Thyroid gland (tissue), 4 donors: ENCODE results near the gene WDR55. TPM values are rescaled to one million over a fixed set of nuclear protein-coding genes. Genes with fewer than 3 reads are reported as not detected.
"Not testable (repeated sequence)": the region's sequence is repeated elsewhere in the genome, so short reads cannot be mapped to it uniquely, and the experiment has no call there.

Experiments used
- DNase-seq, 2 donors: peaks; one replicate each; pipeline ENCODE4 v3.0.0-alpha.2; 2019
- H3K27ac ChIP-seq, 3 donors: fragments of 200-600 bp; sonication (generic); 1 replicate in 2 of 3; 2 replicates in 1 of 3; pipeline ENCODE4 v1.5.1; 2016 to 2019; ENCODE audit warnings: mild to moderate bottlenecking in 1 of 3, moderate library complexity in 1 of 3
- H3K27me3 ChIP-seq: fragments of 200-600 bp; sonication (generic); one replicate; pipeline ENCODE4 v1.5.1; 2019
- H3K36me3 ChIP-seq, 2 donors: fragments of 200-600 bp; sonication (generic); one replicate each; pipeline ENCODE4 v1.5.1; 2016 to 2019
- H3K4me1 ChIP-seq, 2 donors: fragments of 200-600 bp; sonication (generic); one replicate each; pipeline ENCODE4 v1.5.1; 2017 to 2019
- H3K4me3 ChIP-seq, 3 donors: fragments of 200-600 bp; sonication (generic); replicated peaks in 1 of 3; 1 replicate in 2 of 3; 2 replicates in 1 of 3; pipeline ENCODE4 v1.5.1; 2016; ENCODE audit warnings: mild to moderate bottlenecking in 1 of 3
- H3K9me3 ChIP-seq: fragments of 200-600 bp; sonication (generic); one replicate; pipeline ENCODE4 v1.5.1; 2017
- CTCF ChIP-seq, 6 experiments: fragments of 200-600 bp in 3 of 6; fragments of 450-650 bp in 3 of 6; sonication (generic) in 3 of 6; IDR thresholded peaks; one replicate each; pipeline ENCODE4 v1.5.1; 2016 to 2019; ENCODE audit warnings: antibody characterized with exemption in 6 of 6, mild to moderate bottlenecking in 2 of 6, inconsistent platforms in 1 of 6, moderate library complexity in 1 of 6
- POLR2A ChIP-seq, 2 donors: fragments of 450-650 bp; IDR thresholded peaks; one replicate each; pipeline ENCODE4 v1.6.1; 2017; ENCODE audit warnings: antibody characterized with exemption in 2 of 2, mild to moderate bottlenecking in 2 of 2, moderate library complexity in 1 of 2
- WGBS, 2 donors: methylation state at CpG; one replicate each; pipeline ENCODE4 v1.1.5; 2017; 5-methylcytosine and 5-hydroxymethylcytosine counted together
- intact Hi-C: fragments of 100-400 bp; cut with DNase I; formaldehyde crosslinking; loops from one replicate; pipeline ENCODE4 v1.15.1; 2023
- total RNA-seq, 4 donors: library from RNA; depleted of rRNA; stranded (reverse); fragments of >200 nt; gene quantifications; one replicate each; pipeline ENCODE4 v1.2.3, GENCODE V29; 2016

WDR55 gene
- total RNA-seq, 4 donors from 2014 or later = 19.5 to 23.8 (median 20.7) TPM

- Histone ChIP-seq H3K36me3 (peaks cover 53 to 57% of the 10 kb centered on the region in 2 donors), H3K4me1 (peaks cover 17 to 18% of the 10 kb centered on the region in 2 donors), H3K4me3 (no peak overlapping the region), H3K27ac (no peak overlapping the region), H3K27me3 (no peaks in the 10 kb centered on the region), H3K9me3 (no peaks in the 10 kb centered on the region)
- TF ChIP-seq CTCF (IDR thresholded peaks at IDR 0.05) (no peak), POLR2A (IDR thresholded peaks at IDR 0.05) (no peak)
- intact Hi-C loops = loop anchor here (10.0 kb wide), 1 partner anchor 452 kb away; no protein-coding TSS in a partner anchor
- 83 to 84% methylated on average over 4 of the region's 4 CpGs for WGBS, 2 donors
- no peak for DNase-seq
These were observed 32.3 kb downstream of the WDR55 start for GRCh38 chr5:140696891-140697492.

GRCh38 chr5:140700177-140701144, 35.8 kb downstream of the WDR55 start, which contains the start of gene ZMAT2:
Gene ZMAT2, plus strand, starts transcription at chr5:140700447. Its CDS starts 14 bp downstream, at chr5:140700461.
- TF ChIP-seq POLR2A (IDR thresholded peaks at IDR 0.05) = peak in 1 of 2 donors; percentile 64
- TF ChIP-seq CTCF (IDR thresholded peaks at IDR 0.05) = no peak

GRCh38 chr5:140707812-140708211, 43.1 kb downstream of the WDR55 start:
- Histone ChIP-seq H3K4me3 (no peak overlapping the region), H3K9me3 (no peaks in the 10 kb centered on the region), H3K27ac (no peak overlapping the region), H3K4me1 (no peaks in the 10 kb centered on the region), H3K36me3 (peaks cover 33 to 38% of the 10 kb centered on the region in 2 donors), H3K27me3 (no peaks in the 10 kb centered on the region)
- DNase-seq = no peak
- WGBS, 2 donors = 86 to 87% methylated on average over 4 of the region's 4 CpGs
- TF ChIP-seq CTCF (IDR thresholded peaks at IDR 0.05) (no peak), POLR2A (IDR thresholded peaks at IDR 0.05) (no peak)
- intact Hi-C loops = no loop called here

More at GRCh38 chr5:140700177-140701144, 35.8 kb downstream of the WDR55 start, which contains the start of gene ZMAT2:
- no peaks in the 10 kb centered on the region for H3K27me3 ChIP-seq
- peaks cover 66 to 68% of the 10 kb centered on the region in 2 donors for H3K36me3 ChIP-seq
- intact Hi-C loops = no loop called here
- peak; percentile 97 to 98 for DNase-seq
- H3K4me1 ChIP-seq = peaks cover 8 to 13% of the 10 kb centered on the region in 2 donors
- H3K27ac ChIP-seq = peak within 1 kb of the TSS in 2 of 3 donors; percentile 19 to 47
- H3K4me3 ChIP-seq = peak within 1 kb of the TSS; percentile 60 to 83 (median 74)
- WGBS, 2 donors = 1 to 2% methylated on average over 44 of the region's 44 CpGs
- no peaks in the 10 kb centered on the region for H3K9me3 ChIP-seq

- H3K4me3 ChIP-seq, H3K27me3 ChIP-seq, H3K27ac ChIP-seq, intact Hi-C loops, H3K9me3 ChIP-seq, H3K4me1 ChIP-seq, DNase-seq: not testable (repeated sequence)
- peaks cover 24 to 28% of the 10 kb centered on the region in 2 donors for H3K36me3 ChIP-seq
- WGBS, 2 donors = 90 to 95% methylated on average over 9 of the region's 9 CpGs
These were observed 44.1 kb downstream of the WDR55 start for GRCh38 chr5:140708787-140709186.

GRCh38 chr5:140710899-140711552, 46.3 kb downstream of the WDR55 start:
- H3K4me1 ChIP-seq = no peaks in the 10 kb centered on the region
- intact Hi-C loops = no loop called here
- TF ChIP-seq CTCF (IDR thresholded peaks at IDR 0.05) (no peak), POLR2A (IDR thresholded peaks at IDR 0.05) (peak in 1 of 2 donors; percentile 86)
- peak overlapping the region; percentile 85 to 97 (median 89) for H3K27ac ChIP-seq
- no peaks in the 10 kb centered on the region for H3K9me3 ChIP-seq
- peaks cover 3 to 6% of the 10 kb centered on the region in 2 donors for H3K36me3 ChIP-seq
- DNase-seq = peak; percentile 84 to 91
- H3K27me3 ChIP-seq = no peaks in the 10 kb centered on the region
- peak overlapping the region in 2 of 3 donors; percentile 19 to 29 for H3K4me3 ChIP-seq
- WGBS, 2 donors = 2 to 3% methylated on average over 27 of the region's 27 CpGs
